HG03469 (cell line): ENCODE data around the gene OR52A5.
"Not testable (repeated sequence)": the region's sequence is repeated elsewhere in the genome, so short reads cannot be mapped to it uniquely, and the experiment has no call there.

ENCODE experiments used
- ATAC-seq: cut with Tn5 transposase; IDR thresholded peaks from one replicate; pipeline ENCODE4 v1.9.1; 2021; ENCODE audit warnings: mild to moderate bottlenecking, moderate library complexity, moderate number of reproducible peaks; ENCODE audit not compliant: unreplicated experiment

OR52A5 gene

GRCh38 chr11:5137996-5138395, at the start of gene OR52A5:
Gene OR52A5 (minus strand): TSS chr11:5138356. CDS start chr11:5132642, 5,714 bp downstream.
- no peak for ATAC-seq

- ATAC-seq, result no peak
Measured at GRCh38 chr11:5178046-5178837, 40.1 kb upstream of the OR52A5 start.

- no peak for ATAC-seq
Measured at GRCh38 chr11:5174934-5175333, 36.8 kb upstream of the OR52A5 start.

- ATAC-seq, result no peak
Measured at GRCh38 chr11:5171856-5172255, 33.7 kb upstream of the OR52A5 start.

GRCh38 chr11:5165898-5166297, 27.7 kb upstream of the OR52A5 start:
- ATAC-seq, result not testable (repeated sequence)

- not testable (repeated sequence) for ATAC-seq
Measured at GRCh38 chr11:5164807-5165206, 26.7 kb upstream of the OR52A5 start.

- ATAC-seq, result not testable (repeated sequence)
Measured at GRCh38 chr11:5161045-5161444, 22.9 kb upstream of the OR52A5 start.

- ATAC-seq, result not testable (repeated sequence)
Measured at GRCh38 chr11:5160217-5160616, 22.1 kb upstream of the OR52A5 start.

GRCh38 chr11:5159806-5160205, 21.6 kb upstream of the OR52A5 start:
- ATAC-seq, result no peak

- ATAC-seq, result no peak
Measured at GRCh38 chr11:5154657-5155056, 16.5 kb upstream of the OR52A5 start, which contains the start of gene OR52A1. Gene OR52A1 (minus strand): TSS chr11:5154757. CDS start chr11:5152369, 2,388 bp downstream.

GRCh38 chr11:5153574-5154431, 15.6 kb upstream of the OR52A5 start:
- no peak for ATAC-seq

- no peak for ATAC-seq
Measured at GRCh38 chr11:5151713-5152153, 13.6 kb upstream of the OR52A5 start.

- not testable (repeated sequence) for ATAC-seq
Measured at GRCh38 chr11:5144206-5144605, 6.0 kb upstream of the OR52A5 start.

- ATAC-seq, result no peak
Measured at GRCh38 chr11:5137014-5137413, 1.1 kb downstream of the OR52A5 start.

GRCh38 chr11:5136261-5136660, 1.9 kb downstream of the OR52A5 start:
- ATAC-seq, result no peak

GRCh38 chr11:5131584-5132335, 6.4 kb downstream of the OR52A5 start:
- ATAC-seq, result no peak

GRCh38 chr11:5129457-5129877, 8.7 kb downstream of the OR52A5 start:
- ATAC-seq, result no peak

- ATAC-seq, result no peak
Measured at GRCh38 chr11:5124891-5125620, 13.1 kb downstream of the OR52A5 start.

- ATAC-seq, result peak; percentile 65
Measured at GRCh38 chr11:5123802-5124521, 14.2 kb downstream of the OR52A5 start.

GRCh38 chr11:5118893-5119292, 19.3 kb downstream of the OR52A5 start:
- no peak for ATAC-seq
